Epithelial cell of proximal tubule (primary cell): ENCODE results near the gene TPO. TPM values are rescaled to one million over a fixed set of nuclear protein-coding genes. Genes with fewer than 3 reads are reported as not detected.

Experiments used
- DNase-seq: peaks from one replicate; pipeline ENCODE4 v3.0.0-alpha.2; 2011; ENCODE audit warnings: low read depth
- H3K4me3 ChIP-seq: 2 replicates; pipeline ENCODE4 v1.5.1; 2011; ENCODE audit warnings: low read depth, mild to moderate bottlenecking, low read length
- total RNA-seq: library from RNA; depleted of rRNA; stranded (reverse); fragments of >200 nt; gene quantifications from 2 replicates; pipeline ENCODE4 v1.2.3, GENCODE V29; 2015
- TF ChIP-seq, protein P1 (sequence below): conservative IDR thresholded peaks from 2 replicates; pipeline ENCODE4 v1.5.1; 2012; ENCODE audit warnings: low read depth, mild to moderate bottlenecking, low read length

TPO gene
- total RNA-seq, 1 donor from 2014 or later: not detected

DNA sequence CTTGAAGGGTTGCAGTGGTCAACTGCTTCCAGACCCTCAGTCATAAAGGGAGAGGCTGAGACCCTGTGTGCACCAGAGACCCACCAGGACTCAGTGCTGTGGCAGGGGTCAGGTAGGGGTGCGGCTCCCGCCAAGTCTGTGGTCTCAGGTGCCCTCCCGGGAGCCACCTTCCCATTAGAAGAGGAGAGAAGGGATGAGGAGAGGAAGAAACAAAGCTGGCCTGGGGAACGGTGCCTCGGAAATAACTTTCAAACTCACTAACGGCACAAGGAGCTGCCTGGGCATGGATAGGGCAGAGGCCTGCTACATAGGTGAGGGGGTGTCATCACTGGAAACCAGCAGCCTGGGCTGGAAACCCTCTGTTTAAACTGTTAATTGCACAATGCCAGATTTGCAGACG, 84.9 kb downstream of the TPO start:
- DNase-seq: no peak
- no peak overlapping the region for H3K4me3 ChIP-seq
- TF ChIP-seq, protein P1, sequence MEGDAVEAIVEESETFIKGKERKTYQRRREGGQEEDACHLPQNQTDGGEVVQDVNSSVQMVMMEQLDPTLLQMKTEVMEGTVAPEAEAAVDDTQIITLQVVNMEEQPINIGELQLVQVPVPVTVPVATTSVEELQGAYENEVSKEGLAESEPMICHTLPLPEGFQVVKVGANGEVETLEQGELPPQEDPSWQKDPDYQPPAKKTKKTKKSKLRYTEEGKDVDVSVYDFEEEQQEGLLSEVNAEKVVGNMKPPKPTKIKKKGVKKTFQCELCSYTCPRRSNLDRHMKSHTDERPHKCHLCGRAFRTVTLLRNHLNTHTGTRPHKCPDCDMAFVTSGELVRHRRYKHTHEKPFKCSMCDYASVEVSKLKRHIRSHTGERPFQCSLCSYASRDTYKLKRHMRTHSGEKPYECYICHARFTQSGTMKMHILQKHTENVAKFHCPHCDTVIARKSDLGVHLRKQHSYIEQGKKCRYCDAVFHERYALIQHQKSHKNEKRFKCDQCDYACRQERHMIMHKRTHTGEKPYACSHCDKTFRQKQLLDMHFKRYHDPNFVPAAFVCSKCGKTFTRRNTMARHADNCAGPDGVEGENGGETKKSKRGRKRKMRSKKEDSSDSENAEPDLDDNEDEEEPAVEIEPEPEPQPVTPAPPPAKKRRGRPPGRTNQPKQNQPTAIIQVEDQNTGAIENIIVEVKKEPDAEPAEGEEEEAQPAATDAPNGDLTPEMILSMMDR: no peak

DNA sequence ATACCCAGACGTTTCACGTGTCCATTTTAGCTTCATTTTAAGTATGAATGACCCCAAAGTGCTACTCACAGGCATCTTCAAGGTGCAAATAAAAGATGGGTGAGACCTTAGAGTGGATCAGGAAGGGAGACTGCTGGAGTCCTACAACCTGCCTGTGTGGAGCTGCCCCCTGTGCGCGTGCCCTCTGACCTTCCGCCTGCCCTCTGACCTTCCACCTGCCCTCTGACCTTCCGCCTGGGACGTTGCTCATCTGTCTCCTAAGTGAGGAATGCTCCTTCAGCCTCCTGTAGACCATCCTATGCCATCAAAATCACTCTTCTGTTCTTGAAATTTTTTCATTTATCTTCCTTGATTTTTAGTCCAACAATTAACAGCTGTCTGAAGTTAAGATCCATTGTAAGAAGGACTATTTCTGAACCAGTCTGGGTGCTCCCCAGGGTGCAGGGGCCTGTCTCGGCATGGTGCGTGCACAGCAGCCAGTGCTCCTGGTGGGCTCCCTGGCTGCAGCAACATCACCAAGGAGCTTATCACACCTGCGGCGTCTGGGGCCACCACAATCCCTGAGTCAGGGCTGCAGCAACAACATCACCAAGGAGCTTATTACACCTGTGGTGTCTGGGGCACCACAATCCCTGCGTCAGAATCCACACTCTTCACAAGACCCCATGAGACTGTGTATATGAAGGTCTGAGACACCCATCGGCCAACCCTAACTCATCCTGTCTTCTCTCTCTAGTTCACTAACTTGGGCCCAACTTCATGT, 86.0 kb downstream of the TPO start:
- TF ChIP-seq, protein P1: no peak
- no peak for DNase-seq
- no peak overlapping the region for H3K4me3 ChIP-seq

DNA sequence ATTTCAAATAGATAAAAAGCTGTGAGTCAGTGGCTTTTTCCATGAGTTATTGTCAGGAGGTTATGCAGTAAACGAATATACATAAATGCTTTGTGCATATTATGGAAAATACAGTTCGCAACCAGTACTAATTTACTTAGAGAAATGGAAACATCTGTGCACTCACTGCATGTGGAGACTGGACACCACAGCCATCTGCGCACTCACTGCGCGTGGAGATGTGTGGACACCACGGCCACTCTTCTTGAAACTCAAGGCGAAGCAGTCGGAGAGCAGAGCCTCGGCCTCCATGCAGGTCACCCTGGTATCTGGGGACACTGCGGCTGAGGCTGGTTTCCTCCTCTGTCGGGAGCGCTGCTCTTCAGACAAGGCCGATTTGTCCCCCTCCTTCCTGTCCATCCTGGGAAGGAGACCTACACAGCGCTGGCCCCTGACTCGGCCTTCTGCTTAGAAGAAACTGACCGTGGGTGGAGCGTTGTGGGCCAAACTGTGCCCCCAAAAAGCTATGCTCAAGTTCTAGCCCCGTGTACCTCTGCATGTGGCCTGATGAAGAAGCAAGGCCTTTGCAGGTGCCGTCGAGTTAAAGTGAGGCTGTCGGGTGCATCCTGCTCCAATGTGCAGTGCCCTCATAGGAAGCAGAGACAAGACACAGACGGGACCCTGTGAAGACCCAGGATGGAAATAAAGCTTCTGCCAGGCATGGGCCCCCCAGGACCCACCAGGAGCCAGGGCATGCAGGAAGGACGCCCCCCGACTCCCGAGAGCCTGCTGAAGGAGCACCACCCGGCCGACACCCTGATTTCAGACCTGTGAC, 88.0 kb downstream of the TPO start:
- H3K4me3 ChIP-seq: no peak overlapping the region
- TF ChIP-seq, protein P1: no peak
- DNase-seq: no peak

DNA sequence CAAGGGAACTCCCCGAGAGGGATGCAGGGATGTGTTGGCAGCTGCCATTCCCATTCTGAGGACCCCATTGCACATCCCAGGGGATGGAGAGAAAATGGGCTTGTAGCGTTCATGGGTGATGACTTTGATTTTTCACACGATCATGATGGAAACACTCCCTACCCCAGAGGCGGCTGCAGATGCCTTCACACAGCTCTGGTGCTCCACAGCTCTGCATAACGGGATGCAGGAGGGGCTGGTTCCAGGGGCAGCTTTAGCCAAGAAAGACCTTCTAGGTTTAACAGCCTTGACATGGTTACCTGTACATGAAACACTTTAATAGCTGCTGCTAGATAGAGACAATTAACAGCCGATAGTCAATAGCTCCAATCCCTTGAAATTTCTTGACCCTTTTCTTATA, 88.7 kb downstream of the TPO start:
- no peak overlapping the region for H3K4me3 ChIP-seq
- TF ChIP-seq, protein P1: no peak
- DNase-seq: no peak

DNA sequence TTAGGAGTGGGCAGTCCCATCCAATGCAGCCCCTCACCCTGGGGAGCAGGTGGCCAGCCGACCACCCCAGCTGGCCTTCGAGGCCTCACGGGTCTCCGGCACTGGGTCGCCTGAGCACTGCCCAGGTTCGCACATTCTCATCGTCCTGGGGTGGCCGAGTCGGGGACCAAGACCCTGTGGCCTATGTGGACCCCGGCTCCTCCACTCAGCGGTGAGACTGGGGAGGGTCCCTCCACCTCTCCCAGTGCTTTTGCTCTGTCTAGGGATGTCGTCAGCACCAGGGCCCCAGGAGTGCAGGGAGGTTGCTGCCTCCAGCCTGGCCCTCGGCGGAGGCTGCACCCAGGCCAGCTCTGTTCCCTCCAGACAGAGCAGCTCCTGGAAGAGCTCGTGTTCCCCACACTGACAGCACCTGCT, 89.6 kb downstream of the TPO start:
- H3K4me3 ChIP-seq: no peak overlapping the region
- no peak for DNase-seq
- TF ChIP-seq, protein P1: no peak

DNA sequence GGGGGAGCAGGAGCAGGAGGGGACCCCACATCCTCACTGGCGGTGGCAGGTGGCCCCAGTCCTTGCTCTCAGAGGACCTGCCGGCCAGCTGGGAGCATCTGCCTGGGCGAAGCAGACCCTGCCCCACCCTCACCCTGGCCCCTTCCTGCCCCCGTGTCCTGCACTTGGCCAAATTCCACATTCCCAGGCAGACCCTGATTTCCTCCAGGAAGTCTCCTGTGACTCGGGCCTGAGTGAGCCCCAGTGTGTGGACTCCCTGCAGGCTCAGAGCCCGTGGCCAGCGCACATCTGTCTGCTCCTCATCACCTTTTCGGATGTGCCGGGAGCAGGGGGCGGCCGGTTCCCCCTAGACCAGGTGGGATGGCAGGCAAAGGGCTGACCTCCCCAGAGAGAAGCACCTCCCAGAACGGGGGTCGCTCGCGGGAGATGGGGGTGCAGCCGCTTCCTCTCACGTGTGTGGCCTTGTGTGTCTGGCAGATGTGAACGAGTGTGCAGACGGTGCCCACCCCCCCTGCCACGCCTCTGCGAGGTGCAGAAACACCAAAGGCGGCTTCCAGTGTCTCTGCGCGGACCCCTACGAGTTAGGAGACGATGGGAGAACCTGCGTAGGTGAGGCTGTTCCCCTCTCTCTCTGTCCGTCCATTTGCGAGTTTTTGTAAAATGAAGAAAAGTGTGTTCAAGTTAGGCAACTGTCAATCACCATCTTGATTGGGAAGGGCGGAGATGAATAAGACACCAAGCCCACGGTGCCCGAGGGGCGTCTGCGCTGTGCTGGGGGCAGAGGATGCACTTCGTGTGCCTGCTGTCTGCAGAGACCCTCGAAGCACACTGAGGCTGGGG, 90.4 kb downstream of the TPO start:
- TF ChIP-seq, protein P1: no peak
- no peak overlapping the region for H3K4me3 ChIP-seq
- no peak for DNase-seq
